Measurements from ENCODE around the gene PRELP. TPM values are rescaled to one million over a fixed set of nuclear protein-coding genes. Genes with fewer than 3 reads are reported as not detected.

PRELP gene
- total RNA-seq, 1 donor from 2014 or later, result not detected

GRCh38 chr1:203524152-203524551 lies 48.5 kb downstream of the PRELP start:
- DNase-seq (ENCODE audit: low read depth in 2 of 2), result no peak

GRCh38 chr1:203524824-203525223 lies 49.2 kb downstream of the PRELP start:
- no peak for DNase-seq (ENCODE audit: low read depth in 2 of 2)

DNA sequence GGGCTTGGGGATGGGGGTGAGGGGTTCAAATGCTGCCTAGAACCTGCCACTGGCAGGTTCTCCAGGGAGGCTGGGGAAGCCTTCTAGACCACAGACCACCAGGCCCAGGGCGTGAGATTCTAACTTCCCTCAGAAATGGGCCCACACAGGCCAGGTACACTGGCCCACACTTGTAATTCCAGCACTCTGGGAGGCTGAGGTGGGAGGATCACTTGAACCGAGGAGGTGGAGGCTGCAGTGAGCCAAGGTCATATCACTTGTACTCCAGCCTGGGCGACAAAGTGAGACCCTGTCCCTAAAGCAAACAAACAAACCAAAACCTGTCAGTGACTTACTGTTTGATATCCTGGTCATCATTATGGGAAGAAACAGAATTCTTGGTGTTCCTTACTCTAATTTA lies 50.1 kb downstream of the PRELP start:
- no peak for DNase-seq (ENCODE audit: low read depth in 2 of 2)

- no peak for DNase-seq (ENCODE audit: low read depth in 2 of 2)
Measured at GRCh38 chr1:203526130-203526529, 50.5 kb downstream of the PRELP start.

DNA sequence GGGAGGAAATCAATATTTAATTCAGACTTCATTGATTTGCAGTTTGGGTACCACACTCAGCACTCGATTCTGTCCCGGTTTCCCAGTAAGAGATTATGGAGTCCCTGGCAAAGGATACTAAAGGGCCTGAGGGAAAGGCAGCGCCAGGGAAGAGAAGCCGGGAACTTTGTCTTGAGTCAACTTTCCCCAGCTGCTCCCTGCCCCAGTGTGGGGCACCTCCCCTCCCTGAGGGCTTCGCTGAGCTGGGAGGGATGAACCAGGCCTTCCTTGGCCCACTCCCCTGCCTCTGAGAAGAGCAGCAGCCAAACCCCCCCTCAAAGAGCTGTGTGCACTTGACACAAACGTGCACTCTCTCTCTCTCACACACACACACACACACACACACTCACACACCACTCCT lies 51.0 kb downstream of the PRELP start:
- no peak for DNase-seq (ENCODE audit: low read depth in 2 of 2)

DNA sequence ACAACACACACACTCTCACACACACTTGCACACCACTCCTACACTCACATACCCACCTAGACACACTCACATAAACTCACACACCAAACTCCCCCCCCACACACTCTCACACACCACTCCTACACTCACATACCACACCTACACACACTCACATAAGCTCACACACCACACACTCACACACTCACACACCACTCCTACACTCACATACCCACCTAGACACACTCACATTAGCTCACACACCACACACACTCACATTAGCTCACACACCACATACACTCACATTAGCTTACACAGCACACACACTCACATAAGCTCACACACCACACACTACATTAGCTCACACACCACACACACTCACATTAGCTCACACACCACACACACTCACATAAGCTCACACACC lies 51.4 kb downstream of the PRELP start:
- DNase-seq (ENCODE audit: low read depth in 2 of 2), result no peak

GRCh38 chr1:203528063-203528462 lies 52.5 kb downstream of the PRELP start:
- DNase-seq (ENCODE audit: low read depth in 2 of 2), result no peak

GRCh38 chr1:203528976-203529835 lies 53.6 kb downstream of the PRELP start:
- DNase-seq (ENCODE audit: low read depth in 2 of 2), result no peak

- DNase-seq (ENCODE audit: low read depth in 2 of 2), result no peak
Measured at GRCh38 chr1:203531063-203531462, 55.5 kb downstream of the PRELP start.

DNA sequence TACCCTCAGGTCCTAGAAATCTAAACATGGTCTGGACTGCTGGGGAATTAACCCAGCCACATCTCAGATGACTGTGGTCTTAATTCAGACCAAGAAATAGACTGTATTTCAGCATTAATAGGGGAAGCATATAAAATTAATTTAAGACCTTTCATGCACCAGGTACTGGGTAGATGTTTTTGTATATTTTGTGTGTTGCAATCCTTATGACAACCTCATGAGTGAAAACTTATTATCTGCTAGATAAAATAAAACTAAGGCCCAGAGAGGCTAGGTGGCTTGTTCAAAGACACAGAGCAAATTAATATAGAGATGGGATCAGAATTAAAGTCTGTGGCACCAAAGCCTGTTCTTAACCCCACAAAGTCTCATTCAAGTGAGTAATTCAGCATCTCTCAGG lies 58.4 kb downstream of the PRELP start:
- no peak for DNase-seq (ENCODE audit: low read depth in 2 of 2)

DNA sequence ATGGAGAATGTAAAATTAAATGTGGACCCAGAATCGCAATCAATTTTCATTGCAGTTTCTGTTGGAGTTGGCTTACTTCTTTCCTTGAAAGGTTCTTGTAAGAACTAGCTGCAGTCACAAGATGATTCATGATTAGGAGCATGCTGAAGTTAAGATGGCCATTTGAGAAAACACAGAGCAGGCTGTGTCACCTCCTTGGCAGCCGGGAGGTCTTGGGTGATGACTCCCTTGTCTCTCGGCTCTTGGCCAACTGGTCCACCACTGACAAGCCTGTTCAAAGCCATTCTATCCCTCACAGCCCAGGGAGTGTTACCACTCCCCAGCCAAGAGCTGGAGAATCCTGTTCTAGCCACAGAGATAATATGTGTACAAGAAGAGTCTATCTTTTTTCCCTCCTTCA lies 58.9 kb downstream of the PRELP start:
- DNase-seq (ENCODE audit: low read depth in 2 of 2), result no peak

GRCh38 chr1:203536575-203536974 lies 61.0 kb downstream of the PRELP start:
- no peak for DNase-seq (ENCODE audit: low read depth in 2 of 2)

GRCh38 chr1:203536980-203537455 lies 61.4 kb downstream of the PRELP start:
- DNase-seq (ENCODE audit: low read depth in 2 of 2), result no peak

GRCh38 chr1:203537806-203538464 lies 62.3 kb downstream of the PRELP start:
- no peak for DNase-seq (ENCODE audit: low read depth in 2 of 2)

GRCh38 chr1:203538726-203539125 lies 63.1 kb downstream of the PRELP start:
- DNase-seq (ENCODE audit: low read depth in 2 of 2), result no peak

DNA sequence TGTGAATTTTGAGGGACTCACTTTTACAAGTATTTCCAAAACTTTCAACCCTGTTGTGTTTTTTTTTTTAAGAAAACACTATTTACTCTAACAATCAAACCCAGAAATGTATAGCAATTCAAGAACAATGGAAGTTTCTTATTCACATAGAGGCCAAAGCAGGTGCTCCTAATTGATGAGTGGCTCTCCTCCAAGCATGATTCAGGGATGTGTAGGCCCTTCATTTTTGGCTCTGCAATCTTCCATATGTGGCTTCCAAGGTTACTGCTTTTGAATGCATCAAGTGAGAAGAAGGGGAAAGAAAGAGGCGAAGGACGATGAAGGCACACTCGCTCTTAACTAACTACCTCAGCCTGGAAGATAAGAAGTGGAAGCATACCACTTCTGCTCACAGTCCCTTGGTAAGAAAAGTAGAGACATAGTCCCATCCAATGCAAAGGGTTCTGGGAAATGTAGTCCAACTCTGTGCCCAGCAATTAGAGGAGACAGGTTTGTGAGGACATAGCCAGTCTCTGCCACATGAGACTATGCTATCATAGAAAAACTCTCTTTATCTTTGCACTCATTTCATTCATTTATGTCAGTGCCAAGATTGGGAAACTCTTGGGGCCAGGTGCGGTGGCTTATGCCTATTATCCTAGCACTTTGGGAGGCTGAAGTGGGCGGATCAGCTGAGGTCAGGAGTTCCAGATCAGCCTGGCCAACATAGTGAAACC lies 64.4 kb downstream of the PRELP start:
- no peak for DNase-seq (ENCODE audit: low read depth in 2 of 2)

Other genes starting within 250 kb of the PRELP start
- gene CHIT1, start 246.1 kb upstream of the PRELP start, total RNA-seq, result not detected in 2 replicates
- gene BTG2, start 170.3 kb upstream of the PRELP start, total RNA-seq, result 22.5 and 23.5 TPM in 2 replicates
- gene FMOD, start 124.7 kb upstream of the PRELP start, total RNA-seq, result 3.6 and 63.0 TPM in 2 replicates
- gene OPTC, start 18.3 kb downstream of the PRELP start, total RNA-seq, result not detected in 2 replicates
- 52.0 and 54.2 TPM in 2 replicates for gene ATP2B4, start 151.0 kb downstream of the PRELP start, total RNA-seq

All from dermis microvascular lymphatic vessel endothelial cell (primary cell).